GM20000 (cell line): Measurements from ENCODE around the gene HMGN3.

Experiments
- DNase-seq: peaks from one replicate; pipeline ENCODE4 v3.0.0; 2012; ENCODE audit warnings: low spot score
- CTCF ChIP-seq: IDR thresholded peaks from 2 replicates; pipeline ENCODE4 v1.5.1; 2012; ENCODE audit warnings: mild to moderate bottlenecking, control low read depth; ENCODE audit errors: extremely low read depth, missing control alignments

Gene HMGN3

GRCh38 chr6:79167931-79168694 lies 66.4 kb downstream of the HMGN3 start:
- TF ChIP-seq CTCF: no peak
- DNase-seq: no peak

DNA sequence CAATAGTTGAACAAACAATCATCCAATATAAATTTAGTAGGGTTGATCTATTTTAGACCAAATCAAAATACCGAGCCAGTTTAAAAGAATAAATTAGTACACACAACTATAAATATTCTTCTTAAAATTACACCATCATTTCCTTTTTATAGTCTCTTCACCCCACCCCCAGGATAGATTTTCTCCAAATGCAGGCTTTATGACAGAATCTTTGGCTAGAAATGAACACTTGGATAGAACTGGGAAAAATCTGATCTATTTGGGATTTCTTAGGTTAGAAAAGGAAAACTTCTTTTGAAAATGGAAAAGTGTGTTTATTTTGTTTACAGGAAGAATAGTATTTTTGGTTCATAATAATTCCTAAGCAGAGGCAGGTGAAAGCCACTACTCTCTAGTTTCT lies 74.6 kb downstream of the HMGN3 start:
- no peak for TF ChIP-seq CTCF
- no peak for DNase-seq

GRCh38 chr6:79158856-79159516 lies 75.5 kb downstream of the HMGN3 start:
- no peak for DNase-seq
- no peak for TF ChIP-seq CTCF

- no peak for TF ChIP-seq CTCF
- DNase-seq: no peak
Measured at GRCh38 chr6:79157961-79158644, 76.4 kb downstream of the HMGN3 start.

DNA sequence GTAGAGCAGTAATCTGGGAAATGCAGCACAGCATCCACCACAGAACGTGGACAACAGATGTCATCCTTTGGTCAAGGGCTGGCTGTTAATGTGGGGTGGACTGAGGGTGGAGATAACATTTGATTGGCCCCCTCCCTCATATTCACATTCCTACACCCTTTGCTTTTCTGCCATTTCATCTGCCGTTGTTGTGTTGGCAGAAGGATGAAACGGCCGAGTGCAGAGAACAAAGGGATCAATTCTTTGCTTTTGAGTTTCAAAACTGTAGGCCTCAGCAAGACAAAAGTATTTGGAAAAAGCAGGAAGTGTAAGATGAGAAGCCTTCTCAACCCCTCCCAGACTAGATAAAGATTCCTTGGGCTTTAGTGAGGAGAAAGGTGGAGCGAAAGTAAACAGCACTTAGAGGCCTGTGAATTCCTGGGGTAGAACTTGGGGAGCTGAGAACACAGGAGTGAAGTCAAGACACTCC lies 82.2 kb downstream of the HMGN3 start:
- TF ChIP-seq CTCF: no peak
- no peak for DNase-seq
